Left lung (tissue), 10 donors: ENCODE data around the gene MAP3K5. TPM values are rescaled to one million over a fixed set of nuclear protein-coding genes. Genes with fewer than 3 reads are reported as not detected.
A peak's percentile ranks its signal among the peaks of the same experiment; 100 is the strongest.
"Not testable (repeated sequence)": the region's sequence is repeated elsewhere in the genome, so short reads cannot be mapped to it uniquely, and the experiment has no call there.

Experiments
- ATAC-seq: fragments of 200-7000 bp; cut with Tn5 transposase; one replicate; pipeline ENCODE4 v1.9.1; 2020; ENCODE audit warnings: moderate library complexity
- DNase-seq, 4 donors: peaks; one replicate each; pipeline ENCODE4 v3.0.0-alpha.2; 2013 to 2020
- H3K27ac ChIP-seq, 2 donors: fragments of 200-600 bp; sonication (generic) in 1 of 2; one replicate each; pipeline versions ENCODE4 v1.5.0 to v1.8.0; 2020 to 2021
- H3K27me3 ChIP-seq, 2 donors: fragments of 200-600 bp; sonication (generic) in 1 of 2; one replicate each; pipeline versions ENCODE4 v1.5.0 to v1.8.0; 2020 to 2021
- H3K36me3 ChIP-seq, 2 donors: fragments of 200-600 bp; sonication (generic) in 1 of 2; one replicate each; pipeline versions ENCODE4 v1.5.0 to v1.8.0; 2020 to 2021
- H3K4me1 ChIP-seq, 2 donors: fragments of 200-600 bp; one replicate each; pipeline ENCODE4 v1.8.0; 2021
- H3K4me3 ChIP-seq, 2 donors: fragments of 200-600 bp; sonication (generic) in 1 of 2; one replicate each; pipeline versions ENCODE4 v1.5.0 to v1.8.0; 2020 to 2021; ENCODE audit warnings: mild to moderate bottlenecking in 1 of 2
- H3K9me3 ChIP-seq, 2 donors: fragments of 200-600 bp; sonication (generic) in 1 of 2; one replicate each; pipeline versions ENCODE4 v1.5.0 to v1.8.0; 2020 to 2021
- intact Hi-C, 2 donors: fragments of 100-400 bp; cut with DNase I; formaldehyde crosslinking; loops; one replicate each; pipeline versions ENCODE4 v1.11.2 to v1.14.2; 2022
- polyA plus RNA-seq, 6 donors: library from polyadenylated mRNA; unstranded; fragments of 120-200 nt; gene quantifications; one replicate each; pipeline ENCODE4 v1.2.1, GENCODE V29; 2013; ENCODE audit not compliant: insufficient read length in 6 of 6
- total RNA-seq, 2 donors: library from RNA; stranded (reverse); fragmentation: NEBNext Ultra II Directional; extraction: Animal tissue kit (Norgen Biotek cat#: 25700); gene quantifications; one replicate each; pipeline ENCODE4 v1.2.1, GENCODE V29; 2021
- TF ChIP-seq, protein P1 (sequence below), 2 donors: fragments of 200-600 bp; sonication (generic) in 1 of 2; IDR thresholded peaks; one replicate each; pipeline versions ENCODE4 v1.5.0 to v1.8.0; 2021; ENCODE audit warnings: antibody characterized with exemption in 2 of 2
- donor health status: DM: no; HTN: yes; CAD: no.
- donor health status: DM: no; HTN: no; CAD: no.

The MAP3K5 gene
- total and polyA plus RNA-seq, 8 donors: 6.3 to 27.7 (median 7.2) TPM

DNA sequence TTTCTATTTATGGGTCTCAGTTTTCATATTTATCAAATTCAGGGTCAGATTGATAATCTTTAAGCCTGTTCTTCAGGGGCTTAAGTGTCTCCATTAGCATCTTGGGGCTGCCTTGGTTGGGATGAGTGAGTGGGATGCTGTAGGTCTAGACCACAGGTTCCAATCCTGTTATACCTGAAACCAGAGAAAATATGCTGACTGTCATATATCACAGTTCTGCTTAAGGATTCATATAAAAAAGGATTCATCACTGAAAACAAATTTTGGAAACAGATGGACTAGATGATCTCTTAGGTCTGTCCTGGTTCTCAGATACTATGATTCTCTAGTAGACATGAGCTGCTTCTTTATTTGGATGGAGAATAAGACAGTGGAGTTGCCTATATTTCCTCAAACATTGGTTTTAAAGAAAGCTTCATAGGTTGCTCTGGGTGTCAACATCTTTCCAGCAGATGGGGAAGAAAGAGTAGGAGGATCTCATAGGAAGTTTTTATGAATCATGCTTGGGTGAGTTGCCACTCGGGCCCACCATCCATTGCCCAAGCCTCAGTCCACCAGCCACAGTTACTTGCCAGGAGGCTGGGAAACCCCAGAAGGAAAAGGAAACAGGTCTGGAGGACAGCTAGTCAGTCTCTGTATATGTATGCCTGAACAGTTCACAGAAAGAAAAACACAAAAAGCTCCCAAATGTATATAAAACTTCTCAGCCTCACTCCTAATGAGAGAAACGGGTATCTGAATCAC is 199.2 kb downstream of the MAP3K5 start:
- H3K9me3 ChIP-seq: no peaks in the 10 kb centered on the region
- intact Hi-C loops: no loop called here
- H3K4me3 ChIP-seq: no peak overlapping the region
- TF ChIP-seq, protein P1, sequence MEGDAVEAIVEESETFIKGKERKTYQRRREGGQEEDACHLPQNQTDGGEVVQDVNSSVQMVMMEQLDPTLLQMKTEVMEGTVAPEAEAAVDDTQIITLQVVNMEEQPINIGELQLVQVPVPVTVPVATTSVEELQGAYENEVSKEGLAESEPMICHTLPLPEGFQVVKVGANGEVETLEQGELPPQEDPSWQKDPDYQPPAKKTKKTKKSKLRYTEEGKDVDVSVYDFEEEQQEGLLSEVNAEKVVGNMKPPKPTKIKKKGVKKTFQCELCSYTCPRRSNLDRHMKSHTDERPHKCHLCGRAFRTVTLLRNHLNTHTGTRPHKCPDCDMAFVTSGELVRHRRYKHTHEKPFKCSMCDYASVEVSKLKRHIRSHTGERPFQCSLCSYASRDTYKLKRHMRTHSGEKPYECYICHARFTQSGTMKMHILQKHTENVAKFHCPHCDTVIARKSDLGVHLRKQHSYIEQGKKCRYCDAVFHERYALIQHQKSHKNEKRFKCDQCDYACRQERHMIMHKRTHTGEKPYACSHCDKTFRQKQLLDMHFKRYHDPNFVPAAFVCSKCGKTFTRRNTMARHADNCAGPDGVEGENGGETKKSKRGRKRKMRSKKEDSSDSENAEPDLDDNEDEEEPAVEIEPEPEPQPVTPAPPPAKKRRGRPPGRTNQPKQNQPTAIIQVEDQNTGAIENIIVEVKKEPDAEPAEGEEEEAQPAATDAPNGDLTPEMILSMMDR (IDR thresholded peaks at IDR 0.05): no peak
- peaks cover 0 to 64% of the 10 kb centered on the region in 2 donors for H3K36me3 ChIP-seq
- DNase-seq: no peak
- H3K27ac ChIP-seq: peak overlapping the region; percentile 27 to 85
- peak; percentile 37 for ATAC-seq
- peaks cover 0 to 26% of the 10 kb centered on the region in 2 donors for H3K4me1 ChIP-seq
- H3K27me3 ChIP-seq: no peaks in the 10 kb centered on the region

DNA sequence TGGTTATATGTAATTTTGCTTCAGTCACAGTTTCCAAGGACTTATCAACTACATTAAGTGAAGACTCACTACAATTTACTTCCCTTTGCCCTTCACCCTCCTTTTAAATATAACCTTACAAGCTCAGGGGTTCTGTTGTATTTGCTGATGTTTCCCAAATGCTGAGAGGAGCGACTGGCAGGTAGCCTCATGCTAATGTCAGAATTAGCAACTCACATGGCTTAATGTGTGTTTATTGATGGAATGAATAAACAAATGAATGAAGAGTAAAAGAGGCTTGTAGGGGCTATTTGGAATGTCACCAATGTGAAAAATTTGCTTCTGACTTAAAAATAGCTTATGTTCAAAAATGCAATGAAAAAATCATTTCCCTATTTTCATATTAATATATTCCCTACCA is 200.7 kb downstream of the MAP3K5 start:
- H3K4me1 ChIP-seq: peaks cover 0 to 26% of the 10 kb centered on the region in 2 donors
- ATAC-seq (no peak), DNase-seq (no peak)
- no peaks in the 10 kb centered on the region for H3K9me3 ChIP-seq
- intact Hi-C loops: no loop called here
- no peaks in the 10 kb centered on the region for H3K27me3 ChIP-seq
- TF ChIP-seq, protein P1 (IDR thresholded peaks at IDR 0.05): no peak
- no peak overlapping the region for H3K27ac ChIP-seq
- H3K4me3 ChIP-seq: no peak overlapping the region
- peaks cover 0 to 65% of the 10 kb centered on the region in 2 donors for H3K36me3 ChIP-seq

DNA sequence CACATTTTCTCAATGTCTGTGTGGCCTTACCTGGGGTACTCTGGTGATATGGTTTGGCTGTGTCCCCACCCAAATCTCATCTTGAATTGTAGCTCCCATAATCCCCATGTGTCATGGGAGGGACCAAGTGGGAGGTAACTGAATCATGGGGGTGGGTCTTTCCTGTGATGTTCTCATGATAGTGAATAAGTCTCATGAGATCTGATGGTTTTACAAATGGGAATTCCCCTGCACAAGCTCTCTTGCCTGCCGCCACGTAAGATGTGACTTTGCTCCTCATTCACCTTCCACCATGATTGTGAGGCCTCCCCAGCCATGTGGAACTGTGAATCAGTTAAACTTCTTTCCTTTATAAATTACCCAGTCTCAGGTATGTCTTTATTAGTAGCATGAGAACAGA is 201.4 kb downstream of the MAP3K5 start:
- H3K9me3 ChIP-seq, ATAC-seq, intact Hi-C loops, H3K27me3 ChIP-seq, H3K4me3 ChIP-seq, DNase-seq, H3K27ac ChIP-seq: not testable (repeated sequence)
- Histone ChIP-seq H3K36me3 (peaks cover 0 to 62% of the 10 kb centered on the region in 2 donors), H3K4me1 (peaks cover 0 to 26% of the 10 kb centered on the region in 2 donors)

DNA sequence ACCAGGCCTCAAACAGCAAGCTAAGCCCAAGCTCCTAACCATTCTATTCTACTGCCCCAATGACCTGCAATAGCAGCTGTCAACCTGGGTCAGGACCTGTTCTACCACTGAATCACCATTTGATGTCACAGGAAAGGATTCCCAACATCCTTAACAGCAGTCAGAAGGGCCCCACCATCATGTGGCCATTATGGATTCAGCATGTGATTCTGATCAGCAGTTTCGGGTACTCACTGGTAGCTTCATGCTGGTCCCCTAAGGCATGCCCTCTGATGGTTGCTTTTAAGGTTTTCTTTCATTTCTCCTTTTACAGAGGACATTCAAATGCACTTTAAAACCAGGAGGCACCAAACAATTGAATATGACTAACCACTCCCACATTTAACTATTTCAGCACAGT is 204.8 kb downstream of the MAP3K5 start:
- intact Hi-C loops: no loop called here
- no peaks in the 10 kb centered on the region for H3K27me3 ChIP-seq
- peaks cover 5% of the 10 kb centered on the region in 2 donors for H3K4me1 ChIP-seq
- no peak for DNase-seq
- H3K9me3 ChIP-seq: no peaks in the 10 kb centered on the region
- no peak overlapping the region for H3K4me3 ChIP-seq
- no peak for ATAC-seq
- H3K27ac ChIP-seq: no peak overlapping the region
- H3K36me3 ChIP-seq: peaks cover 0 to 63% of the 10 kb centered on the region in 2 donors
- TF ChIP-seq, protein P1 (IDR thresholded peaks at IDR 0.05): no peak

DNA sequence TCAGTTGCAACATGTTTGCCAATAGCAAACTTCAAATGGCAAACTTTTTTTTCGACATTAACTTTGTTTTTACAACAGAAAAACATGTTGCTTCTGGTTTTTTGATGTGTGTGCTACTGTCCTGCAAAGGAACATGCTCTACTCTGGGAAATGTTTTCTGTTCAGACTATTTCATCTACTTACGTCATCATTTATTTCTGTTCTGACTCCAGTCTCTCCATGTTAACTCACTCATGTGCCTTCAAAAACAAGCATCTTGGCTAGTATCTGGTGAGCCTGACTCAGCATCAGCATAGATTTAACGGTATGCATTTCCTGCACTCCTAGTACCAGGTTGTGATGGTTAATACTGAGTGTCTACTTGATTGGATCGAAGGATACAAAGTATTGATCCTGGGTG is 206.0 kb downstream of the MAP3K5 start:
- Histone ChIP-seq H3K4me3 (no peak overlapping the region), H3K27me3 (no peaks in the 10 kb centered on the region), H3K9me3 (no peaks in the 10 kb centered on the region), H3K4me1 (peaks cover 5% of the 10 kb centered on the region in 2 donors), H3K36me3 (peaks cover 0 to 63% of the 10 kb centered on the region in 2 donors), H3K27ac (no peak overlapping the region)
- ATAC-seq (peak; percentile 33), DNase-seq (no peak)
- intact Hi-C loops: no loop called here
- TF ChIP-seq, protein P1 (IDR thresholded peaks at IDR 0.05): no peak

DNA sequence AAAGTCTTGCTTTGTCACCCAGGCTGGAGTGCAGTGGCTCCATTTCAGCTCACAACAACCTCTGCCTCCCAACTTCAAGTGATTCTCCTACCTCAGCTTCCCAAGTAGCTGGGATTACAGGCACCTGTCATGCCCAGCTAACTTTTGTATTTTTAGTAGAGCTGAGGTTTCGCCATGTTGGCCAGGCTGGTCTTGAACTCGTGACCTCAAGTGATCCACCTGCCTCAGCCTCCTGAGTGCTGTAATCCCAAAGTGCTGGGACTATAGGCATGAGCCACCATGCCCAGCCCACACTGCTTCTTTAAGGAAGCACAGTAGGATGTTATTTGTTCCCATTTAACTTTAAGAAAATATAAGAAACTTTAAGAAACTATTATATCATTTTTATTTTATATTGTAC is 206.8 kb downstream of the MAP3K5 start:
- H3K27me3 ChIP-seq, H3K4me3 ChIP-seq, H3K27ac ChIP-seq, H3K9me3 ChIP-seq, ATAC-seq, DNase-seq, H3K4me1 ChIP-seq, intact Hi-C loops: not testable (repeated sequence)
- peaks cover 0 to 63% of the 10 kb centered on the region in 2 donors for H3K36me3 ChIP-seq

DNA sequence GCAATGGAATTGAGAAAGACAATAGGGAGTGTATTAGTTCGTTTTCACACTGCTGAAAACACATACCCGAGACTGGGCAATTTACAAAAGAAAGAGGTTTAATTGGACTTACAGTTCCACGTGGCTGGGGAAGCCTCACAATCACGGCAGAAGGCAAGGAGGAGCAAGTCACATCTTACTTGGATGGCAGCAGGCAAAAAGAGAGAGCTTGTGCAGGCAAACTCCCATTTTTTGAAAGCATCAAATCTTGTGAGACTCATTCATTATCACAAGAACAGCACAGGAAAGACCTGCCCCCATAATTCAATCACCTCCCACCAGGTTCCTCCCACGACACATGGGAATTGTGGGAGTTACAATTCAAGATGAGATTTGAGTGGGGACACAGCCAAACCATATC is 208.0 kb downstream of the MAP3K5 start:
- H3K27me3 ChIP-seq, DNase-seq, H3K4me1 ChIP-seq, H3K9me3 ChIP-seq, H3K4me3 ChIP-seq, intact Hi-C loops, ATAC-seq: not testable (repeated sequence)
- Histone ChIP-seq H3K36me3 (peaks cover 0 to 63% of the 10 kb centered on the region in 2 donors), H3K27ac (peak overlapping the region in 1 of 2 donors; percentile 13)
